H1 (cell line): ENCODE data around the gene PDZRN3. TPM values are rescaled to one million over a fixed set of nuclear protein-coding genes. Genes with fewer than 3 reads are reported as not detected.

ENCODE experiments used
- CTCF ChIA-PET: fragments of 300-600 bp; sonication (Branson Sonifier 250); formaldehyde crosslinking; loops from one replicate; lab custom pipeline; 2021; ENCODE audit not compliant: partially characterized antibody; lab: Charles Lee
- POLR2A ChIA-PET: fragments of 300-600 bp; sonication (Branson Sonifier 250); formaldehyde crosslinking; loops from one replicate; lab custom pipeline; 2021; ENCODE audit warnings: inconsistent platforms; ENCODE audit not compliant: partially characterized antibody; lab: Charles Lee
- DNase-seq, 2 experiments: peaks; one replicate each; pipeline versions ENCODE4 v3.0.0 to v3.0.0-alpha.2; 2010 to 2022; ENCODE audit warnings: low spot score in 2 of 2, low read depth in 1 of 2, mixed read lengths in 1 of 2
- FAIRE-seq: peaks from 2 replicates; lab custom pipeline; 2011; peaks lifted over from hg19 to GRCh38; lab: Jason Lieb, UNC
- H2AFZ ChIP-seq: 2 replicates; pipeline ENCODE4 v1.8.1; 2012; ENCODE audit warnings: low read length, inconsistent platforms
- H2AK5ac ChIP-seq: 2 replicates; pipeline ENCODE4 v1.6.1; 2013; ENCODE audit warnings: low read depth, low read length
- H2BK120ac ChIP-seq: replicated peaks from 2 replicates; pipeline ENCODE3; 2013; ENCODE audit warnings: low read depth, low read length, inconsistent platforms
- H2BK12ac ChIP-seq: 2 replicates; pipeline ENCODE4 v1.6.1; 2013; ENCODE audit warnings: low read depth, low read length
- H2BK15ac ChIP-seq: 2 replicates; pipeline ENCODE4 v1.6.1; 2013; ENCODE audit warnings: low read length
- H2BK20ac ChIP-seq: 2 replicates; pipeline ENCODE4 v1.6.1; 2013; ENCODE audit warnings: low read length
- H2BK5ac ChIP-seq: 2 replicates; pipeline ENCODE4 v1.6.1; 2013; ENCODE audit warnings: low read depth, low read length
- H3K14ac ChIP-seq: 2 replicates; pipeline ENCODE4 v1.6.1; 2013; ENCODE audit warnings: inconsistent platforms; ENCODE audit not compliant: insufficient read length
- H3K18ac ChIP-seq: 2 replicates; pipeline ENCODE4 v1.6.1; 2013; ENCODE audit warnings: low read length; ENCODE audit errors: extremely low read depth
- H3K23ac ChIP-seq: 2 replicates; pipeline ENCODE4 v1.6.1; 2013; ENCODE audit warnings: inconsistent platforms; ENCODE audit not compliant: insufficient read length
- H3K23me2 ChIP-seq: 2 replicates; pipeline ENCODE4 v1.6.1; 2013; ENCODE audit warnings: low read depth, low read length
- H3K27ac ChIP-seq: 2 replicates; pipeline ENCODE4 v1.6.1; 2011; ENCODE audit warnings: low read depth, low read length, inconsistent platforms
- H3K27me3 ChIP-seq, 4 experiments: replicated peaks in 1 of 4; 1 replicate in 1 of 4; 2 replicates in 3 of 4; pipeline versions ENCODE4 v1.6.1 to v1.8.1; 2011 to 2013; ENCODE audit warnings: low read length in 3 of 4, mild to moderate bottlenecking in 3 of 4, inconsistent platforms in 2 of 4, mixed read lengths in 2 of 4, moderate library complexity in 1 of 4; ENCODE audit not compliant: control insufficient read depth in 3 of 4, insufficient read depth in 3 of 4; ENCODE audit errors: extremely low read depth in 1 of 4
- H3K36me3 ChIP-seq, 4 experiments: 2 replicates each; pipeline versions ENCODE4 v1.6.1 to v1.8.1; 2011 to 2013; ENCODE audit warnings: mild to moderate bottlenecking in 4 of 4, low read length in 3 of 4, moderate library complexity in 2 of 4, control low read depth in 1 of 4, inconsistent platforms in 1 of 4; ENCODE audit not compliant: insufficient read depth in 4 of 4, control insufficient read depth in 2 of 4
- H3K4ac ChIP-seq: replicated peaks from 2 replicates; pipeline ENCODE3; 2013; ENCODE audit warnings: low read length, low read depth, mixed read lengths, inconsistent platforms; ENCODE audit not compliant: insufficient read length
- H3K4me1 ChIP-seq, 4 experiments: replicated peaks in 1 of 4; 1 replicate in 1 of 4; 2 replicates in 3 of 4; pipeline versions ENCODE4 v1.6.1 to v1.8.1; 2011 to 2013; ENCODE audit warnings: low read length in 3 of 4, inconsistent platforms in 2 of 4, mixed read lengths in 1 of 4; ENCODE audit not compliant: insufficient read depth in 4 of 4, control insufficient read depth in 3 of 4
- H3K4me2 ChIP-seq, 2 experiments: 2 replicates each; pipeline versions ENCODE4 v1.6.1 to v1.8.1; 2011 to 2013; ENCODE audit warnings: low read depth in 2 of 2, low read length in 2 of 2, control low read depth in 1 of 2, inconsistent platforms in 1 of 2, mild to moderate bottlenecking in 1 of 2; ENCODE audit not compliant: insufficient read depth in 1 of 2
- H3K4me3 ChIP-seq, 4 experiments: fragments of 200-600, 300-600 bp in 1 of 4; sonication (generic), shearing (Covaris generic), sonication (Bioruptor Twin) in 1 of 4; 2 replicates each; pipeline versions ENCODE4 v1.5.1 to v1.8.1; 2011 to 2016; ENCODE audit warnings: low read length in 4 of 4, low read depth in 3 of 4, control low read depth in 2 of 4, inconsistent platforms in 2 of 4, mild to moderate bottlenecking in 2 of 4, mixed read lengths in 1 of 4, moderate library complexity in 1 of 4; ENCODE audit not compliant: insufficient read depth in 2 of 4; ENCODE audit errors: extremely low read depth in 1 of 4
- H3K56ac ChIP-seq: replicated peaks from 2 replicates; pipeline ENCODE3; 2013; ENCODE audit warnings: low read depth, mild to moderate bottlenecking, mixed read lengths, low read length, inconsistent platforms; ENCODE audit not compliant: insufficient read length
- H3K79me1 ChIP-seq: 2 replicates; pipeline ENCODE4 v1.6.1; 2013; ENCODE audit warnings: low read depth, low read length, control low read depth
- H3K79me2 ChIP-seq, 2 experiments: 2 replicates each; pipeline versions ENCODE4 v1.6.1 to v1.8.1; 2012 to 2013; ENCODE audit warnings: low read length in 2 of 2, mild to moderate bottlenecking in 2 of 2, inconsistent platforms in 1 of 2; ENCODE audit not compliant: insufficient read depth in 2 of 2, control insufficient read depth in 1 of 2
- H3K9ac ChIP-seq, 4 experiments: replicated peaks in 1 of 4; 1 replicate in 1 of 4; 2 replicates in 3 of 4; pipeline versions ENCODE4 v1.6.1 to v1.8.1; 2011 to 2013; ENCODE audit warnings: low read depth in 3 of 4, low read length in 3 of 4, control low read depth in 2 of 4, mild to moderate bottlenecking in 2 of 4, moderate library complexity in 2 of 4, inconsistent platforms in 1 of 4; ENCODE audit errors: extremely low read depth in 1 of 4
- H3K9me3 ChIP-seq, 2 experiments: 2 replicates each; pipeline versions ENCODE4 v1.6.1 to v1.8.1; 2012 to 2013; ENCODE audit warnings: mild to moderate bottlenecking in 2 of 2, moderate library complexity in 2 of 2, control low read depth in 1 of 2, inconsistent platforms in 1 of 2, low read depth in 1 of 2, low read length in 1 of 2, mixed read lengths in 1 of 2; ENCODE audit not compliant: insufficient read depth in 2 of 2
- H4K20me1 ChIP-seq, 2 experiments: replicated peaks in 1 of 2; 2 replicates each; pipeline versions ENCODE3 to v1.8.1; 2011 to 2013; ENCODE audit warnings: inconsistent platforms in 2 of 2, low read length in 2 of 2, mild to moderate bottlenecking in 1 of 2; ENCODE audit not compliant: insufficient read depth in 2 of 2, control insufficient read depth in 1 of 2
- H4K5ac ChIP-seq: 2 replicates; pipeline ENCODE4 v1.6.1; 2013; ENCODE audit warnings: low read length, low read depth, mixed read lengths, inconsistent platforms; ENCODE audit not compliant: insufficient read length
- H4K8ac ChIP-seq: 2 replicates; pipeline ENCODE4 v1.8.0; 2013; ENCODE audit warnings: mild to moderate bottlenecking, moderate library complexity, low read length, inconsistent platforms; ENCODE audit not compliant: insufficient read depth; ENCODE audit errors: extremely low read depth
- H4K91ac ChIP-seq: replicated peaks from 2 replicates; pipeline ENCODE3; 2013; ENCODE audit warnings: low read length, mixed read lengths, inconsistent platforms; ENCODE audit not compliant: insufficient read length
- CBX8 ChIP-seq: fragments of 300-800, 300-1000 bp; sonication (generic); IDR thresholded peaks from 2 replicates; pipeline ENCODE4 v1.7.1; 2016; ENCODE audit warnings: low read depth, low read length, borderline replicate concordance
- CEBPB ChIP-seq: IDR thresholded peaks from 2 replicates; pipeline ENCODE4 v1.6.1; 2012; ENCODE audit warnings: low read depth, low read length
- CREB1 ChIP-seq: IDR thresholded peaks from 2 replicates; pipeline ENCODE4 v1.6.1; 2012; ENCODE audit warnings: inconsistent platforms
- KDM4A ChIP-seq: IDR thresholded peaks from one replicate; pipeline ENCODE4 v1.7.1; 2012; ENCODE audit warnings: low read depth, mild to moderate bottlenecking, moderate library complexity, low read length, inconsistent platforms; ENCODE audit not compliant: severe bottlenecking
- MAX ChIP-seq: IDR thresholded peaks from 2 replicates; pipeline ENCODE4 v1.6.1; 2012; ENCODE audit warnings: inconsistent platforms
- NRF1 ChIP-seq: IDR thresholded peaks from 2 replicates; pipeline ENCODE4 v1.6.1; 2011; ENCODE audit warnings: mild to moderate bottlenecking, low read depth, low read length, improper control_type of control experiment
- SP4 ChIP-seq: IDR thresholded peaks from 2 replicates; pipeline ENCODE4 v1.6.1; 2012; ENCODE audit warnings: low read length, inconsistent platforms
- TAF1 ChIP-seq: IDR thresholded peaks from 2 replicates; pipeline ENCODE4 v1.6.1; 2011; ENCODE audit warnings: mild to moderate bottlenecking, low read depth, low read length
- WGBS, 2 experiments: shearing (Covaris generic) in 1 of 2; methylation state at CpG; one replicate each; pipeline versions ENCODE4 v1.1.6 to v1.1.7; 2013 to 2015; ENCODE audit warnings: low lambda C conversion rate in 2 of 2, mixed read lengths in 2 of 2, inconsistent platforms in 1 of 2, low coverage in 1 of 2, missing lambda C conversion rate in 1 of 2; ENCODE audit not compliant: insufficient replicate concordance in 2 of 2, insufficient coverage in 1 of 2, insufficient read length in 1 of 2; ENCODE audit errors: extremely low coverage in 1 of 2, missing lambda C conversion rate in 1 of 2; 5-methylcytosine and 5-hydroxymethylcytosine counted together
- polyA plus RNA-seq, 7 experiments: library from polyadenylated mRNA; depleted of rRNA in 3 of 7; stranded (reverse) in 5 of 7; unstranded in 2 of 7; fragments of >200 nt in 5 of 7; fragments of 200-250 nt in 2 of 7; gene quantifications; 1 replicate in 5 of 7; 2 replicates in 1 of 7; 4 replicates in 1 of 7; pipeline versions ENCODE4 v1.2.1 to v1.2.3, GENCODE V29; 2011 to 2013; ENCODE audit warnings: missing spikeins in 2 of 7, mixed read lengths in 2 of 7
- total RNA-seq: library from RNA; stranded (reverse); fragmentation: NEBNext Ultra II Directional; extraction: Animal tissue kit (Norgen Biotek cat#: 25700); gene quantifications from 2 replicates; pipeline ENCODE4 v1.2.1, GENCODE V29; 2021

Gene PDZRN3
- total and polyA plus RNA-seq, 2 of the 8 experiments (the other 6 are each of a cell fraction or from before 2014, with no cell fraction given) = 4.2 to 20.5 TPM

DNA sequence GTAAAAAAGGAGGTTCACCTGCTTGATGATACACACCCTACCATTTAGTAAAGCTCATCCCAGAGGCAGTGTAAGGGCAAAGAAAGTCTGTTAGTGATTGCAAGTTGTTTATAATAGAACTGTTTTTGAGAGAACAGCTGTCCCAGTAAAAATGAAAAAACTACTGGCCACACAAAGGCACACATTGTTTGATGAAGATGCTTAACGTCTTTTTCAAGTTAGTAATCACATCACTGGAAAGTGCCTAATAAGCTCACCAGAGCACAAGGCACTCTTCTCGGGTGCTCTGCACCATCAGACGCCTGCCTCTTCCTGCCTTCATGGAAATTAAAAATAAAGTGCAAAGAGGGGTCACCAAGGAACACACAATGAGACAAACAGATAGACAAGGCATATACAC is 186.9 kb downstream of the PDZRN3 start:
- Histone ChIP-seq H3K27me3 (no peaks in the 10 kb centered on the region), H2BK12ac (no peak overlapping the region), H3K4me2 (no peak overlapping the region), H3K79me2 (no peaks in the 10 kb centered on the region; a peak in 1 of 4 replicates), H3K14ac (no peak overlapping the region), H3K4me1 (peaks cover 0 to 6% (median 2%) of the 10 kb centered on the region in 4 experiments; a peak in 3 of 7 replicates), H3K79me1 (peaks cover 2% of the 10 kb centered on the region), H4K5ac (no peak overlapping the region), H3K4ac (no peak overlapping the region), H3K23me2 (no peaks in the 10 kb centered on the region), H2BK20ac (no peak overlapping the region), H4K8ac (no peak overlapping the region), H3K9ac (no peak overlapping the region), H3K36me3 (no peaks in the 10 kb centered on the region), H3K9me3 (no peaks in the 10 kb centered on the region), H4K20me1 (no peaks in the 10 kb centered on the region), H2BK15ac (no peak overlapping the region), H3K18ac (no peak overlapping the region), H3K27ac (no peak overlapping the region), H2BK5ac (no peak overlapping the region), H4K91ac (no peak overlapping the region), H3K56ac (no peak overlapping the region), H3K4me3 (no peak overlapping the region), H2AFZ (no peak overlapping the region), H3K23ac (no peak overlapping the region), H2BK120ac (no peak overlapping the region), H2AK5ac (no peak overlapping the region)
- WGBS, 2 experiments = 90% methylated on average over 3 of the region's 3 CpGs; no CpG with 5 or more reads in 1 of the 2 experiments
- no peak for FAIRE-seq
- POLR2A ChIA-PET = no interaction called here
- no peak for DNase-seq
- CTCF ChIA-PET = interaction anchor here (0.7 to 1.6 kb wide), 5 partner anchors 8 to 273 kb away, joined by 3 to 7 read pairs (median 3); no protein-coding TSS in a partner anchor
- TF ChIP-seq CBX8 (no peak), CEBPB (no peak), MAX (no peak), KDM4A (no peak), SP4 (no peak), CREB1 (no peak), TAF1 (no peak), NRF1 (no peak)
